DMS79 treated with DMSO at 0.1 percent for 48 hours (cell line): Measurements from ENCODE around the gene ZNF618.

ENCODE experiments used
- DNase-seq: peaks from one replicate; lab custom pipeline; 2025; lab: John Stamatoyannopoulos, UW

The ZNF618 gene

GRCh38 chr9:114060070-114060469, 184.0 kb downstream of the ZNF618 start:
- DNase-seq = no peak

- no peak for DNase-seq
Observed at GRCh38 chr9:114060711-114061110, 184.6 kb downstream of the ZNF618 start.

- no peak for DNase-seq
Observed at GRCh38 chr9:114061292-114061691, 185.2 kb downstream of the ZNF618 start.

- no peak for DNase-seq
Observed at GRCh38 chr9:114061830-114062474, 185.8 kb downstream of the ZNF618 start.

GRCh38 chr9:114065304-114065703, 189.2 kb downstream of the ZNF618 start:
- DNase-seq = no peak

GRCh38 chr9:114069476-114070187, 193.5 kb downstream of the ZNF618 start:
- DNase-seq = no peak

GRCh38 chr9:114070188-114071103, 194.3 kb downstream of the ZNF618 start:
- DNase-seq = no peak

GRCh38 chr9:114071197-114071795, 195.2 kb downstream of the ZNF618 start:
- no peak for DNase-seq

- DNase-seq = peak; percentile 96
Observed at GRCh38 chr9:114072184-114073140, 196.4 kb downstream of the ZNF618 start.

GRCh38 chr9:114075602-114076001, 199.5 kb downstream of the ZNF618 start:
- DNase-seq = no peak

GRCh38 chr9:114076237-114077161, 200.4 kb downstream of the ZNF618 start:
- DNase-seq = no peak

- no peak for DNase-seq
Observed at GRCh38 chr9:114077162-114077837, 201.2 kb downstream of the ZNF618 start.

- DNase-seq = no peak
Observed at GRCh38 chr9:114078021-114078780, 202.1 kb downstream of the ZNF618 start, which contains the start of gene AMBP. TSS of gene AMBP (minus strand) at chr9:114078300. CDS start at chr9:114078209, 91 bp downstream.

- DNase-seq = no peak
Observed at GRCh38 chr9:114078781-114079156, 202.7 kb downstream of the ZNF618 start.

- DNase-seq = no peak
Observed at GRCh38 chr9:114080195-114080772, 204.2 kb downstream of the ZNF618 start.

- no peak for DNase-seq
Observed at GRCh38 chr9:114080773-114081440, 204.8 kb downstream of the ZNF618 start.

GRCh38 chr9:114081441-114082016, 205.4 kb downstream of the ZNF618 start:
- DNase-seq = no peak
